AG09309 (cell line): Measurements from ENCODE around the gene TEX44.
"Not testable (repeated sequence)": the region's sequence is repeated elsewhere in the genome, so short reads cannot be mapped to it uniquely, and the experiment has no call there.

ENCODE experiments used
- DNase-seq: peaks from one replicate; pipeline ENCODE4 v3.0.0-alpha.2; 2010; ENCODE audit warnings: low read depth
- H3K4me3 ChIP-seq: 2 replicates; pipeline ENCODE4 v1.5.1; 2011; ENCODE audit warnings: mild to moderate bottlenecking, low read depth, low read length, moderate library complexity; ENCODE audit not compliant: control insufficient read depth
- TF ChIP-seq, protein P1 (sequence below): IDR thresholded peaks from 2 replicates; pipeline ENCODE4 v1.5.1; 2011; ENCODE audit warnings: mild to moderate bottlenecking, low read depth, low read length, inconsistent platforms; ENCODE audit not compliant: insufficient read depth, control insufficient read depth; ENCODE audit errors: missing control alignments

The TEX44 gene

DNA sequence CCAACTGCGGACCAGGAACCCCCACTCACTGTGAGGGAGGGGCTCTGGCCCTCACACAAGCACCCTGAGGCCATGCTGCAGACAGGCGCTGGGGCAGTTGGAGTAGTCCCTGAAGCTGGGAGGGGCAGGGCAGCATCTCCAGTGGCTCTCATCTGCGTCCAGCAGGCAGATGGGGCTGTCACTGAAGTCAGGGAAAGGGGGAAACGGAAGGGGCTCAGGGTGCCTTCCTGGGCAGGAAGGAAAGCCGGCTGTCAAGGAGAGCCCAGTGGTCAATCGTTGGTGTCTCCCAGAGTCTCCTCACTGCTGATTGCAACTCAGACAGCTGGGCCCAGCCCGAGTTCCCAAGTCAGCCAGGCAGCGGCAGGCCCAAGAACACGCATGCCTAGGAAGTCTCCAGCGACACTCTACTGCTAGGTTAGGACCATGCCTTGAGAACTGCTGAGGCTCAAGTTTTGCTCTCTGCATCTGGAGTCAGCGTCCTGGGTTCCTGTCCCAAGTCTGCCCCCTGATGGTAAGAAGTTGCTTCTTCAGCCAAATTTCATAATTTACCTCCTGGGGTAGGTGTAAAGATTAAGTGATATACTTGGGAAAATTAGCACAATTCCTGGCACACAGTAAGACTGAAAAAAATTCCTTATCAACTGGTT is 35.0 kb upstream of the TEX44 start:
- DNase-seq: peak; percentile 45
- no peak overlapping the region for H3K4me3 ChIP-seq
- TF ChIP-seq, protein P1, sequence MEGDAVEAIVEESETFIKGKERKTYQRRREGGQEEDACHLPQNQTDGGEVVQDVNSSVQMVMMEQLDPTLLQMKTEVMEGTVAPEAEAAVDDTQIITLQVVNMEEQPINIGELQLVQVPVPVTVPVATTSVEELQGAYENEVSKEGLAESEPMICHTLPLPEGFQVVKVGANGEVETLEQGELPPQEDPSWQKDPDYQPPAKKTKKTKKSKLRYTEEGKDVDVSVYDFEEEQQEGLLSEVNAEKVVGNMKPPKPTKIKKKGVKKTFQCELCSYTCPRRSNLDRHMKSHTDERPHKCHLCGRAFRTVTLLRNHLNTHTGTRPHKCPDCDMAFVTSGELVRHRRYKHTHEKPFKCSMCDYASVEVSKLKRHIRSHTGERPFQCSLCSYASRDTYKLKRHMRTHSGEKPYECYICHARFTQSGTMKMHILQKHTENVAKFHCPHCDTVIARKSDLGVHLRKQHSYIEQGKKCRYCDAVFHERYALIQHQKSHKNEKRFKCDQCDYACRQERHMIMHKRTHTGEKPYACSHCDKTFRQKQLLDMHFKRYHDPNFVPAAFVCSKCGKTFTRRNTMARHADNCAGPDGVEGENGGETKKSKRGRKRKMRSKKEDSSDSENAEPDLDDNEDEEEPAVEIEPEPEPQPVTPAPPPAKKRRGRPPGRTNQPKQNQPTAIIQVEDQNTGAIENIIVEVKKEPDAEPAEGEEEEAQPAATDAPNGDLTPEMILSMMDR: peak; percentile 79

DNA sequence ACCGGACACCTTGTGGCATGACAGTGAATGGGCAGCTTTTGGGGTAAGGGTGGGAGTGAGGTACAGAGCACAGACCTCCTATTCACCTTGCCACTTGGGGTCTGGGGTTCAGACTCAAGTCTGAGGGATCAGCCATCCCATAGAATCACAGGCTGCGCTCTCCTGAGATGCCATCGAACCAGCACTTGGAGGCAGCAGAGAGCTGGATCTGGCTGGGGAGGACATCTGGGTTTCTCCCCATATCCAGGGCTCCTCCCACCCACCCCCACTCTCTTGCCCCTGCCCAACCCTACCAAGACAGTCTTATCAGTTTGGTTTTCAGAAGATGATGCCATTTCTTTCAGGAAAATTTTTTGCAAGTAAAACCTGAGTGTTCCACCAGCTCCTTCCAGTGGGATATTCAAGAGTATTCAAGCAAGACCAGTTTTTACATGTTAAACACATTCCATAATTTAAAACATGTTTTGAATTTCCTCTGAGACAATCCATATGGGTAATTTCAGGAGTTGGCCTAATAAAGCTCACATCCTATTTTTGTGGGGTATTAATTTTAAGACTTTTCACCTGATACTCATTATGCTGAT is 29.2 kb upstream of the TEX44 start:
- DNase-seq: peak; percentile 18
- TF ChIP-seq, protein P1: peak; percentile 84
- no peak overlapping the region for H3K4me3 ChIP-seq

- H3K4me3 ChIP-seq: no peak overlapping the region
- DNase-seq: no peak
- TF ChIP-seq, protein P1: no peak
These were observed 26.6 kb upstream of the TEX44 start for GRCh38 chr2:231565887-231566594.

DNA sequence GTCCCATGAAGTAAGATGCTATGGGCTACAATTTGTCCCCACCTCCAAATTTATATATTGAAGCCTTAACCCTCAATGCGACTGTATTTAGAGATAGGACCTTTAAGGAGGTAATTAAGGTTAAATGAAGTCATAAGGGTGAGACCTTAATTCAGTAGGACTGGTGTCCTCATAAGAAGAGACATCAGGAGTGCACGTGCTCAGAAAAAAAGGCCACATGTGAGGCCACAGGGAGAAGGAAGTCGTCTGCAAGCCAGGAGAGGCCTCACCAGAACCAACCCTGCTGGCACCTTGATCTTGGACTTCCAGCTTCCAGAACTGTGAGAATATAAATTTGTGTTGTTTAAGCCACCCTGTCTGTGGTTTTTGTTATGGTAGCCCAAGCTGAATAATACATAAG is 25.5 kb upstream of the TEX44 start:
- TF ChIP-seq, protein P1: no peak
- no peak for DNase-seq
- H3K4me3 ChIP-seq: no peak overlapping the region

- TF ChIP-seq, protein P1: no peak
- no peak for DNase-seq
- no peak overlapping the region for H3K4me3 ChIP-seq
These were observed 24.4 kb upstream of the TEX44 start for GRCh38 chr2:231568098-231568784.

- TF ChIP-seq, protein P1: no peak
- no peak overlapping the region for H3K4me3 ChIP-seq
- DNase-seq: no peak
These were observed 23.8 kb upstream of the TEX44 start for GRCh38 chr2:231568785-231569435.

DNA sequence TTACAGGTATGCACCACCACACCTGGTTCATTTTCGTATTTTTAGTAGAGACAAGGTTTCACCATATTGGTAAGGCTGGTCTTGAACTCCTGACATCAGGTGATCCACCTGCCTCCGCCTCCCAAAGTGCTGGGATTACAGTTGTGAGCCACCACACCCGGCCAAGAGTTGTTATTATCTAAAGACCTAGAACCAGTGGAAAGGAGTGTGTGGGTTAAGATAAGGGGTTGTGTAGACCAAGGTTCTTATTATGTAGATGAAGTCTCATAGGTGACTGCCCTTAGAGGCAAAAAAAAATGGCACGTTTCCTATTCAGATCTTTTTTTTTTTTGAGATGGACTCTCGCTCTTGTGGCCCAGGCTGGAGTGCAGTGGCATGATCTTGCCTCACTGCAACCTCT is 21.7 kb upstream of the TEX44 start:
- not testable (repeated sequence) for H3K4me3 ChIP-seq, DNase-seq
